HG03095 (cell line): ENCODE measurements around the gene CD300LF.

Source experiments
- ATAC-seq: cut with Tn5 transposase; IDR thresholded peaks from one replicate; pipeline ENCODE4 v1.9.1; 2021; ENCODE audit warnings: moderate library complexity; ENCODE audit not compliant: unreplicated experiment

CD300LF gene

DNA sequence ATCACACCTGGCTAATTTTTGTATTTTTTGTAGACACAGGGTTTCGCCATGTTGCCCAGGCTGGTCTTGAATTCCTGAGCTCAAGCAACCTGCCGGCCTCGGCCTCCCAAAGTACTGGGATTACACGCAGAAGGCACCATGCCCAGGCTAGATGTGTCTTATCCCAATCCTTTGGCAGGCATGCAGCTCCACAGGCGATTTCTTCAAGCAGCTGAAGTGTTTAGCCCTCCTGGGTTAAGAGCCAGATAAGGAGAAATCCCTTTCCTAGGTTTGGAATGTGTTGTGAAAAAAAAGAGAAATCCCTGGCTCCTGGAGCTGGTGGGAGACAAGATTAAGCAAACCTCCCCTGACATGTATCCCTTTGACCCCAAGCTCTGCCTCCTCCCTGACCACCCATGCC lies 33.7 kb upstream of the CD300LF start:
- no peak for ATAC-seq

DNA sequence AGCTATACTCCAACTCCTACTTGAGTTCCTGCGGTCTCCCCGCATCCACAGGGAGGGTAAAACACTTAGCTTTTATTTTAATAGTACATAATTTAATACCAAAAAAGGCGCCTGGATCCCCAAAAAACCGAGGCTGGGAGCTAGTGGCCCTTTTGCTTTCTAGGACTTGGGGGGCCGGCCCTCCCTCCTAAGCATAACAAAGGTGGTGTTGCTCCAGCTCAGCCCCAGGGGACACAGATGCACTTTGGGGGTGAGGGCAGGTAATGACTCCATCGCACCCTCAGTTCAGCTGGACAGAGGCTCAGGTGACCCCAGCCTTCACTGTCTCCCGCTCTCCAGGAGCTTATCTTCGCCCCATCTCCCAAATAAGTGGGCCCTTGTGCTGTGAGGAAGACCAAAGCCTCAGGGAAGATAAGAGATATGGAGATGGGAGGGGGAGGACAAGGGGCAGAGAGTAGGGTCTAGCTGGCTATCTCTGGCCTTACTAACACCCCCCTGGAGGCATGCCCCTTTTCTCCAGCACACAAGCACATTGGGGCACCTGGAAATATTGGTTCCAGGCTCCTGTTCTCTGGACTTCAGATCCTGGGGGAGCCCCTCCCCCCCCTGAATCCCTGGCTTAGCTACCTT lies 32.9 kb upstream of the CD300LF start:
- ATAC-seq = no peak

DNA sequence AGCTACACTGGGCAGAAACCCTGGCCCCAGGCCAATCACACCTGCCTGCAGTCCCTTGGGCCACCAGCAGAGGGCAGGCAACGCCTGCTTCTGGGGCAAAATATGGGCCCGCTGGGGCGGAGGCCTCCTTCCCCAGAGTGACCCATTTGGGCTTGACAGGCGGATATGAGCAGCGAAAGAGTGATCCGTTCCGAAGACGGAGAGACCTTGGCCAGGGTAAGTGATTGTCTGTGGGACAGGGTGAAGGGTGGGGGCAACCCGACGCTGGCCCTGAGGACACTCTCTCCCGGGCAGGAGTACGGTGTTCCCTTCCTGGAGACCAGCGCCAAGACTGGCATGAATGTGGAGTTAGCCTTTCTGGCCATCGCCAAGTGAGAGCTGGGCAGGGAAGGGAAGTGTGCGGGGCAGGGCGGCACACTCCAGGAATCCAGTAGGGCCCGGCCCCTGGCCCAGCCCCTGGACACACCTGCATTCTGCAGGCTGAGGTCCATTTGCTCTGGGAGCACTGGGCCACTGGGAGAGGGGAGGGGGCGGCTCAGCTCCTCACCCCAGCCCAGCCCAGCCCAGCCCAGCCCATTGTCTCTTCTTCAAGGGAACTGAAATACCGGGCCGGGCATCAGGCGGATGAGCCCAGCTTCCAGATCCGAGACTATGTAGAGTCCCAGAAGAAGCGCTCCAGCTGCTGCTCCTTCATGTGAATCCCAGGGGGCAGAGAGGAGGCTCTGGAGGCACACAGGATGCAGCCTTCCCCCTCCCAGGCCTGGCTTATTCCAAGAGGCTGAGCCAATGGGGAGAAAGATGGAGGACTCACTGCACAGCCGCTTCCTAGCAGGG lies 32.2 kb upstream of the CD300LF start:
- ATAC-seq = no peak

DNA sequence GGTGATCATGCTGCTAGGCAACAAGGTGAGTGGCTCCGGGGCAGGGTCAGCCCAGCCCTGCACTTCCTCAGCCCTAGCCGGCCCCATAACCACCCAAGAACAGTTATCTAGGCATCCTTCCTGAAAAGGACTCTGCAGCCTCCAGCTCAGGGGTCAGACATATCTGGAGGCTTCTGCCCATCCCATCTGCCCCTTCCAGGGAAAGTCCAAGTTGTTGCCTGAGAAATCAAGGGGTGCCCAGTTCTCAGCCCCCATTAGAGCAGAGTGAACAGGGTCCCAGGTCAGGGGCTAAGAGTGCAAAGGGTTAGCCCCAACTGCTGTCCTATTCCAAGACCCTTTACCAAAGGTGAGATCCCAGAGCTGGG lies 31.6 kb upstream of the CD300LF start:
- ATAC-seq = no peak

DNA sequence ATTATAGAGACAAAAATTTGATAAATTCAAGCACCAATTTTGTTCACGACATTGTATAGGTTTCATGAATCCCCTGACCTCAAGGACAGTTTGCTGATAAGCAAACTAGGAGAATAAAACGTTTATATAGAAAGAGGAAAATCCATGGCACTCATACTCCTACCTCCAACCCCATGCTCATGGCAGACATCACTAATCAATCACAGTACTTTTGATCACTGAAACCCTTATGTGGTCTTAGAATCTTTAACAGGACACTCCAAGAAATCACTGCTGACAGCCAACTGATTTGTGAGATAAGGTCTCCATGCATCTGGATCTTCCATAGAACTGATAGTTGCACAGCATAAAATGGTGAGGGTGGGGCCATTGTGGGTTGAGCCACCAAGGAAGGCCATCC lies 31.0 kb upstream of the CD300LF start:
- no peak for ATAC-seq

DNA sequence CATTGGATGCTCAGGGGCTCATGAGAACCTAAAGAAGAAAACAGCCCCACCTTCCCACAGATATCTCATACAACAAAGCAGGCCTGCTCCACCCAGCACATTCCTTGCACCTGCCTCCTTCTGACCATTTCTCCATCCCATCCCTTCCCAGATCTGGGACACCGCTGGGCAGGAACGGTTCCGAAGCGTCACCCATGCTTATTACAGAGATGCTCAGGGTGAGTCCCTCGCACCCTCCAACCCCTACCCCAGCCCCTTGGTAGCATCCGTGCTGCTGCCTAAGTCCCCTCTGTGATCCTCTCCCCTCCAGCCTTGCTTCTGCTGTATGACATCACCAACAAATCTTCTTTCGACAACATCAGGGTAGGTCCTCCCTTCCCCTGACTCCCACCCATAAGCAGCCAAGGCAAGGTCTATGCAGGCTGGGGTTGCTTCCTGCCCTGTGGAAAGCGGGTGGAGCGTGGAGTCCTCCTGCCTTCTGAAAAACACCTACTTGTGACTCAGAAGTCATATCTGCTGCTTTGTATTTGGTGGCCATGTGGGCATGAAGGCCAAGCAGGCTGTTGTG lies 30.3 kb upstream of the CD300LF start:
- ATAC-seq = no peak

DNA sequence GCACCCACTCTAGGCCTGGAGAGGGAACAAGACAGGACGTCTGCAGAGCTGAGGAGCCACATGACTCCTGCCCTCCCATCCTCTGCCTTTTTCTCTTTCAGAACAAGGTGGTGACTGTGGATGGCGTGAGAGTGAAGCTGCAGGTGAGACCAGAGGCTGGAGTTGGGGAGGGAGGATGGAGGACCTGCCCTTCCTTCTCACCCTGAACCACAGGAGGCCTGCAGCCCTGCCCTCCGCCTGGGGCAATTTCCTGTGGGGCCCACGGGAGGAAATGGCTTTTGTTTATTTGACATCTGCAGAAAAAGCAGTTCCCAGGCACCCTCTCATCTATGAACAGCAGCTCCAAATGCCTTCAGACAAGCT lies 29.4 kb upstream of the CD300LF start:
- ATAC-seq = no peak

DNA sequence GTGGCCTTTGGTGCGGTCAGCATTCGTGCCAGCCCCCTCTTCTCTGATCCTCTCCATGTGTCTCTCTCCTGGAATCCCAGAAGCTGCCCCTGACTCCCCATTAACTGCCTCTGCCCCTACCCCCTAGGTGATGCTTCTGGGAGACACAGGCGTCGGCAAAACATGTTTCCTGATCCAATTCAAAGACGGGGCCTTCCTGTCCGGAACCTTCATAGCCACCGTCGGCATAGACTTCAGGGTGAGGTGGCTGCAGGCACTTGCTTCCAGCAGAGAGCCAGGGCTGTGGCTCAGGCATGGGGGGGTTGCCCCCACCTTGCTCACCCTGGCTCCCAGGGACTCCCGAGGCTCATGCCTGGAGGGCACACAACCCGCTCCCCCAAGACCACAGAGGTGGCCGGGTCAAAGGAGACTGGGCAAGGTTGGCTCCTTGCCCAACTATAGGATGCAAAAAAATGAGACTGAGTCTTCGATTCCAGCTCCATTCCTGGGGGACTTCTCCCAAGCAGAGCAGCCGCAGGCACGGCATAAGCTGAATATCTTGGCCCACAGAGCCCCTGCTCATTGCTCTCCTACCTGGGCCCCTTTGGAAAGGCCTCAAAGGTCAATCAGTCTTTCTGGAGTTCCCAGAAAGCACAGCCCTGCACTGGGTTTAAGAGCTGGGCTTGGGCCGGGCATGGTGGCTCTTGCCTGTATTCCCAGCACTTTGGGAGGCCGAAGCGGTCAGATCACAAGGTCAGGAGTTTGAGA lies 28.1 kb upstream of the CD300LF start:
- no peak for ATAC-seq

DNA sequence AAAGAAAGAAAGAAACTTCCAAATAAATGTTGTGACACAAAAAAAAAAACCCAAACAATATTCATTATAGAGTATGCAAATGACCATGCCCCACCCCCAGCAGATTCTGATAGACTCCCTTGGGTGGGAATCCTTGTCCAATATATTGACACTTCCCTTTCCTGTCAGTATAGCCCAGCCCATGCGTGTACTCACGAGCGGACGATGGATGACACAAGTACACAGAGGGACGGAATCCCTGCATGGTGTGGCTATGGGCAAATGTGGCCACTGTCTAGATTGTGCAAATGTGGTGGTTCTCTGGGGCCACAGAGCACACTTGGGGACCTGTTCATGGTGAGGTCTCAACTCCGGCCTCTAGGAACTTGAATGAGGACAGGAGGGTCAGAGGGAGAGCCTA lies 27.4 kb upstream of the CD300LF start:
- no peak for ATAC-seq

DNA sequence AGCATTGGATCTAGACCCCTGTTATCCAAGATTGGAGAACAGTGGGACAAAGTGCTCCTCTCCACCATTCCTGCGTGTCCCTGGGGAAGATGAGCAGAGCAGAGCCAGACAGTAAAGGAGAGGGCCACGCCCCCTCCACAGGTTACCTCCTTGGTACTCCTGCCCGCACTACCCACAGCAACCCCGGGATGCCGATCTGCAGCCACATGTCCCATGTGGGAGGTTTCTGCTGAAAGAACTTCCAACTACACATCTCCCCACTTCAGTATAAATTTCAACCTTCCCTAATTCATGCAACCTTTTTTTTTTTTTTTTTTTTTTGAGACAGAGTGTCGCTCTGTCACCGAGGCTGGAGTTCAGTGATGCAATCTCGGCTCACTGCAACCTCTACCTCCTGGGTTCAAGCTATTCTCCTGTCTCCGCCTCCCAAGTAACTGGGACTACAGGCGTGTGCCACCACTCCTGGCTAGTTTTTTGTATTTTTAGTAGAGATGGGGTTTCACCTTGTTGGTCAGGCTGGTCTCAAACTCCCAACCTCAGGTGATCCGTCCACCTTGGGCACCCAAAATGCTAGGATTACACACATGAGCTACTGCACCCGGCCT lies 26.6 kb upstream of the CD300LF start:
- ATAC-seq = no peak

DNA sequence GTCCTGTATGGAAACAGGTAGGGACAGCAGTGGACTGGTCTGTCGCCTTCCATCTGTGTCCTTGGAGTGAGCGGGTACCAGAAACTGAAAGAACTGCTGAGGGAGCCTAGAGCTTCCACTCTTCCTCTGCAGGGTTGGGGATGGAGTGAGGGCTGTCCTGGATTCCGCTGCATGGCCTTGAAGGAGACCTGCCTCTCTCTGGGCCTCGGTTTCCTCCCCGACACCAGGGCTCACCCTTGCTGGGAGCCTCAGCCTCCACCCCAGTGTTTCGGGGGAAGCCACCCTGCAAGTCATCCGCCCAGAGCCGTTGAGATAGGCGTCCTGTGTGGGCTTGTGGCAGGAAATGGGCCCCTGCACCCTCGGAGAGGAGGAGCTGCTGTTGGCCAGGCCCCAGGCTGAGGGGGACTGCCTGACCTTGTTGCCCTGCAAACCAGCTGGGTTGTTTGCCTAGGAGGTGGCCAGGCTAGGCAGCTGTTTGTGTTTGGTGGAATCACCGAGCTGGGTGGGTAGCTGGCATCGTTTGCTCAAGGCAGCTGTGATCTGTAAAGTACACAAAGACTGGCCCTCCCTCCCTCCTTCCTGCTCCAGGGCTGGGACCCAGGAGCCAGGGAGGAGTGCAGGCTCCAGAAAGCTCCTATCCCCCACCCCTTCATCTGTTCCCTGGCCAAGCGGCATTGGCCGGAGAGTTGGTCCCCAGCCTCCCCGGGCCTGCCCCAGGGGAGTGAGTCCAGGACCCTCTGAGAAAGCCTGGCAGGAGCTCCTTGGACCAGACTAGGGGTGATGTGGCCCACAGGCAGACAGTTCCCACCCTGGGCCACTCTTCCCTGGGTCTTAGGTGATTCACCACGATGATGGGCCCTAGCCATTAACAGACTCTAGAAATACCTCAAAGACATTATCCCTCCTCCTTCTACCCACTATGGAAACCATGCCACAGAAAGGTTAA lies 25.6 kb upstream of the CD300LF start:
- ATAC-seq = peak; percentile 42

DNA sequence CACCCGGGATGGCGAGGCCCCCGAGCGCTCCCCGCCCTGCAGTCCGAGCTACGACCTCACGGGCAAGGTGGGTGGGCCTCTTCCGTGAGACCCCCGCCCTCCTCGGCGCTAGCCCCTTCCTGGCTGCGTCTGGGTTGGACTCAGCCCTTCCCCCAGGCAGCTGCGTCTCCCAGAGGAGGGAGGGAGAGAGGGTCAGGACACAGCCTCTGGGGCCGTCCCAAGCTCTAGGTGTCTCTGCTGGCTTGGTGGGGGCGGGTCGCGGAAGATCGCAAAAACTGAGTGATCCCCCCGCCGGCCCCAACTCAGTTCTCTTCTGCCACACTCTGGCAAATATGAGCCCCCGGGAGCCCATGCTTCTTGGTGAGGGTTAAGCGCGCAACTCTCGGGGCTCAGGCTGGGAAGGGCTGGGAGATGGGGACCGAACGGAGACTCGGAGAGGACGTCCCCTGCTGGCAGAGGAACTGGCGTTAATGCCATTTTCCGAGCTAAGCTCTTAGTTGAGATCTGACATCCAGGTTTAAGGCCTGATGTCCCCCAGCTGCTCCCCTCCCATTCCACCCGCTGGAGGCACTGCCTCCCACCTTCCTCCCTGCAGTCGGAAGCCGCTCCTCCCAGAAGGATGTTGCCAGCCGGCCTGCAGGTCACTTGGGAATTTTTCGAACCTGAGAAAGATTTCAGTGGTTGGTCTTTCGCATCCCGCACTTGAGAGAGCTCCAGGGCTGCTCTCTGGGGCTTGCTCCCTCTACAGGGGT lies 24.8 kb upstream of the CD300LF start:
- no peak for ATAC-seq

DNA sequence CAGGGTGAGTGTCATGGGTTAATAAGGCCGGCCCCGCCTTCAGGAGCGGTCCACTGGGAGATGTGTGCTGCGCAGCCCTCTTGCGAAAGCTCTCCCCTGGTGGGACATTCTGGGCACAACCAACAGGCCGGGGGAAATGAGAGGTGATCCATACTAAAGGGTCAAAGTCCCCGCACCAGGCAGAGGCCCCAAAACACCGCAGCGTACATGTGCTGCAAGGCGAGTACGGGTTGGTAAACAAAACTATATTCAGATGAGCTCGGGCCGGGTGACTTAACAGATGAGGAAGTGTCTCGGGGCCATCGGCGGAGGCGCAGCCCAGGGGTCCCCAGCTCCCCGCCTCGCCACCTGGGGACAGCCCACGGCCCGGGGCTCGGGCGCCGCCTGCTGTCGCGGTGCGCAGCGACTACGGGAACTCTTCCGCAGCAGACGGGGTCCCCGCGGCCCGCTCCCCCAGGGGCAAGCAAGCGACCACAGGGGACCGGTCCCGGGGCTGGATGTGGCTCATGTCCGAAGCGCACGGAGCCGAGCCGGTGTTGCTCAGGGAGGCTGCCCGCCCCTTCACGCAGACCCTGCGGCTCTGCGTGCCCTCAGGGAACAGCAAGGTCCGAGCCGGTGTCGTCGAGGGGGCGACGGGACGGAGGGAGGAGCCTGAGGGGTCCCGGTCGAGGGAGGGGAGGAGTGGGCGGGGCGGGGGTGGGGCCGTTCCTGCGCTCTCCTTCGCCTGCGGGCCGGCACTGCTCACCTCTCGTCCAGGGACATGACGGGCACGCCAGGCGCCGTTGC lies 24.0 kb upstream of the CD300LF start, which contains the start of gene RAB37:
Gene RAB37 (plus strand): TSS at position 744 of the 786 bp plus-strand sequence. CDS start 17 bp downstream, at position 761.
- no peak for ATAC-seq

DNA sequence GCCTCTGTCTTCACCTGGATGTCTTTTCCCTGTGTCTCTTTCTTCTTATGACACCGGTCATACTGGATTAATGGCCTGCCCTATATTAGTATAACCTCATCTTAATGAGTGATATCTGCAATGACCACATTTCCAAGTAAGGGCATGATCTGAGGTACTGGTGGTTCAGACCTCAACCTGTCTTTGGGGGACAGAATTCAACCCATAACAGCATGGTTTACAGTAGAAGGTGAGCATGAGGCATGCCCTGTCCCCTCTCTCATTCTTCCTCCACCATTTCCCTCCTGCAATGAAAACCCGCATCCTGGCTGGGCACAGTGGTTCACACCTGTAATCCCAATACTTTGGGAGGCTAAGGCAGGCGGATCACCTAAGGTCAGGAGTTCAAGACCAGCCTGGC lies 21.5 kb upstream of the CD300LF start:
- no peak for ATAC-seq

DNA sequence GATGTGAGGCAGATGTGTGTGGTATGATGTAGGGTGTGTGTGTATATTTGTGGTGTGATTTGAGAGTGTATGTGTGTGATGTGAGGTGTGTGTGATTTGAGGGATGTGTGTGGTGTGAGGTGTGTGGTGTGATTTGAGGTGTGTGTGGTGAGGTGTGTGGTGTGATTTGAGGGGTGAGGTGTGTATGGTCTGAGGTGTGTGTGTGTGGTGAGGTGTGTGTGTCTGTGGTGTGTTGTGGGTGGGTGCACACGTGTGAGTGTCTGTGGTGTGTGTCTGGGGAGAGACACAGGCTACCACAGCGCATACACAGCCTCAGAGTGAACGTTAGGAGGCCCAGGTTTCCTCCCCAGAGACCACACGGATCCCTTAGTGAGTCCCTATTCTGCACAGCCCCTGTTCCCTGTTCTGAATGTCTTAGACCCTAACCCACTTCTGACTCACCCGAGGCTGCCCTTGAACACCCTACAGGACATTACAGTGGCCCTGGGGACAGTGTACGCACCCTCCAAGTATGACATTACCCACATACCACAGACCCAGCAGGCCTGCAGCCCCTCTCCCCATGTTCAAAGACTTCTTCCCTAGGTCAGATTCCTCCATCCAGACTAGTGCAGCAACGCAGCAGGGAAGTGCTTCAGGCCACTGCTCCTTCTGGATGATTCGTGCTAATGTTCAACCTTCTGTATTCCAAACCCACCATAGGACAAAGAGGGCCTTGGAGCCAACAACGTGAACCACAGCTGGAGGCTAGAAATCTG lies 20.8 kb upstream of the CD300LF start:
- ATAC-seq = no peak

DNA sequence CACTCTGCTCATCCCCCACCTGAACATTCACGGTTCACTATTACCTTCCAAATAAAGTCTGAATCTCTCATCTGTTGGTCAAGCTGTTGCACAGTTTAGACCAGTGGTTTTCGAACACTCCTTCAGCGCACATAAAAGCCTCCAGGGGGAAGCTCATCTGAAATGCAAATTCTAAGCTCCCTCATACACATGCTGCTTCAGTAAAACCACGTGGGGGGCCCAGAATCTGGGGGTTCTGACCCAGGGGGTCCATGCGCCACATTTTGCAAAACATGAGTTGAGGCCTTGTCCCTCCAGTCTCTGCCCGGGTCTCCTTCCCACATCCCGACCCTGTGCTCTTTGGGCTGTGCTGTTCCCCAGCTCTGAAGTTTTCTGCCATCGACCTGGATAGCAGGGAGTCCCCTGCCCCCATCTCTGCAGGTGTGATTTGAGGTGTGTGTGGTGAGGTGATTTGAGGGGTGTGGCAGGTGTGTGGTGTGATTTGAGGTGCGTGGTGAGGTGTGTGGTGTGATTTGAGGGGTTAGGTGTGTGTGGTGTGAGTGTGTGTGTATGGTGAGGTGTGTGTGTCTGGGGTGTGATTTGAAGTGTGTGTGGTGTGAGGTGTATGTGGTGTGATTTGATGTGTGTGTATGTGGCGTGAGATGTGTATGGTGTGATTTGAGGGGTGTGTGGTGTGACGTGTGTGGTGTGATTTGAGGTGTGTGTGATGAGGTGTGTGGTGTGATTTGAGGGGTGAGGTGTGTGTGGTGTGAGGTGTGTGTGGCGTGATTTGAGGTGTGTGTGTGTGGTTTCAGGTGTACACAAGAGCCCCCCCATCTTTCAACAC lies 19.5 kb upstream of the CD300LF start:
- no peak for ATAC-seq

DNA sequence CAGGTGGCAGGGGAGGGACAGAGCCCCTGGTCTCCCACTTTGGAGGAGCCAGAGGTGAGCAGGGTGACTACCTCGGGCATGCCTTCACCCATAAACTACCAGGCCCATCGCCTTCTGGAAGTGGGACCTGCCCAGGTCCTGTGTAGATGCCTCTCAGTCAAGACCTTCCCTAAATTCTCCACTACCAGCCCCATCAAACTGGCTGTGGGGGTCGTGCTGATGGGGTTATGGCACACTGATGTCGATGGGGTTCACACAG lies 18.6 kb upstream of the CD300LF start:
- ATAC-seq = no peak
